ENCODE measurements around the gene DGCR2.

DNA sequence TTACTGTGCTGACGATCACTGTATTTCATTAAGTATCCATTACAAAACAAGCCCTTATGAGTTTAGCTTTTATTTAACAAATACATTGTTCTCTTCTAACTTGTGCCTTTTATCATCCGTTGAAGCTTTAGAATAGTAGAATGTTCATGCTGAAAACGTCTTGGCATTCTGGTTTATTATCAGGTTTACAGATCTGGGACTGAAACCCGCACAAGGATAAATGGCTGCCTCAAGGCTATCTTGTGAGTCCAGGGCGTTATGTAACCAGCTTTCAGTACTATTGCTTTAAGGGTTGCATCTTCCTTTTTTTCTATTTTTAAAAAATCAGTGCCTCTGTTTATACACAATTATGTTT lies 119.6 kb downstream of the DGCR2 start:
- TF ChIP-seq POLR2A (IDR thresholded peaks at IDR 0.05; ENCODE audit: control extremely low read depth in 1 of 2, low read depth in 2 of 2, low read length in 2 of 2): no peak
- TF ChIP-seq CHD1 (IDR thresholded peaks at IDR 0.05; ENCODE audit: low read depth, low read length): no peak
- TF ChIP-seq, protein P1, sequence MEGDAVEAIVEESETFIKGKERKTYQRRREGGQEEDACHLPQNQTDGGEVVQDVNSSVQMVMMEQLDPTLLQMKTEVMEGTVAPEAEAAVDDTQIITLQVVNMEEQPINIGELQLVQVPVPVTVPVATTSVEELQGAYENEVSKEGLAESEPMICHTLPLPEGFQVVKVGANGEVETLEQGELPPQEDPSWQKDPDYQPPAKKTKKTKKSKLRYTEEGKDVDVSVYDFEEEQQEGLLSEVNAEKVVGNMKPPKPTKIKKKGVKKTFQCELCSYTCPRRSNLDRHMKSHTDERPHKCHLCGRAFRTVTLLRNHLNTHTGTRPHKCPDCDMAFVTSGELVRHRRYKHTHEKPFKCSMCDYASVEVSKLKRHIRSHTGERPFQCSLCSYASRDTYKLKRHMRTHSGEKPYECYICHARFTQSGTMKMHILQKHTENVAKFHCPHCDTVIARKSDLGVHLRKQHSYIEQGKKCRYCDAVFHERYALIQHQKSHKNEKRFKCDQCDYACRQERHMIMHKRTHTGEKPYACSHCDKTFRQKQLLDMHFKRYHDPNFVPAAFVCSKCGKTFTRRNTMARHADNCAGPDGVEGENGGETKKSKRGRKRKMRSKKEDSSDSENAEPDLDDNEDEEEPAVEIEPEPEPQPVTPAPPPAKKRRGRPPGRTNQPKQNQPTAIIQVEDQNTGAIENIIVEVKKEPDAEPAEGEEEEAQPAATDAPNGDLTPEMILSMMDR (IDR thresholded peaks at IDR 0.05; ENCODE audit: control extremely low read depth in 1 of 3, insufficient read depth in 1 of 3, low read depth in 1 of 3, low read length in 3 of 3): no peak
- TF ChIP-seq EGR1 (IDR thresholded peaks at IDR 0.05; ENCODE audit: borderline replicate concordance, low read depth, low read length): no peak
- no peak for TF ChIP-seq EZH2 (IDR thresholded peaks at IDR 0.05; ENCODE audit: low read depth, low read length, severe bottlenecking)
- TF ChIP-seq CHD2 (IDR thresholded peaks at IDR 0.05; ENCODE audit: low read length): no peak
- no peak for TF ChIP-seq TEAD4 (IDR thresholded peaks at IDR 0.05; ENCODE audit: low read depth, low read length)
- no peak for TF ChIP-seq POLR2AphosphoS5 (IDR thresholded peaks at IDR 0.05; ENCODE audit: low read depth, low read length)
- TF ChIP-seq PHF8 (conservative IDR thresholded peaks at IDR 0.05; ENCODE audit: low read depth, low read length): no peak
- no peak for TF ChIP-seq CREB1 (IDR thresholded peaks at IDR 0.05)
- no peak for TF ChIP-seq TCF12 (IDR thresholded peaks at IDR 0.05; ENCODE audit: low read depth, low read length)

Data from H1 (cell line).